GM23338 (cell line): ENCODE measurements around the gene NCK2. TPM values are rescaled to one million over a fixed set of nuclear protein-coding genes. Genes with fewer than 3 reads are reported as not detected.

Source experiments
- ATAC-seq: fragments of 200-7000 bp; cut with Tn5 transposase; 3 replicates; pipeline ENCODE4 v1.9.1; 2020
- DNase-seq: peaks from one replicate; pipeline ENCODE4 v3.0.0-alpha.2; 2015; ENCODE audit warnings: low spot score
- H2AFZ ChIP-seq: fragments of 200-600 bp; sonication (generic); 2 replicates; pipeline ENCODE4 v1.8.0; 2016; ENCODE audit warnings: antibody characterized with exemption, mild to moderate bottlenecking, moderate library complexity
- H3F3A ChIP-seq: fragments of 200-600 bp; sonication (generic); replicated peaks from 2 replicates; pipeline ENCODE4 v1.8.0; 2017; ENCODE audit warnings: antibody characterized with exemption, mixed run types, low read depth
- H3K27ac ChIP-seq: fragments of 200-600 bp; sonication (generic); 2 replicates; pipeline ENCODE4 v1.6.1; 2016; ENCODE audit warnings: low read depth
- H3K27me3 ChIP-seq: fragments of 200-600 bp; sonication (generic); 2 replicates; pipeline ENCODE4 v1.8.0; 2016; ENCODE audit warnings: mild to moderate bottlenecking, mixed run types, moderate library complexity; ENCODE audit not compliant: insufficient read depth
- H3K36me3 ChIP-seq: fragments of 200-600 bp; sonication (generic); 2 replicates; pipeline ENCODE4 v1.8.0; 2016; ENCODE audit warnings: mild to moderate bottlenecking; ENCODE audit not compliant: insufficient read depth
- H3K4me1 ChIP-seq: fragments of 200-600 bp; sonication (generic); 2 replicates; pipeline ENCODE4 v1.8.0; 2016; ENCODE audit warnings: mild to moderate bottlenecking, moderate library complexity; ENCODE audit not compliant: insufficient read depth
- H3K4me2 ChIP-seq: fragments of 200-600 bp; sonication (generic); 2 replicates; pipeline ENCODE4 v1.7.1; 2017; ENCODE audit warnings: mixed run types
- H3K4me3 ChIP-seq: fragments of 200-600 bp; sonication (generic); 2 replicates; pipeline ENCODE4 v1.6.1; 2016; ENCODE audit warnings: mixed run types
- H3K79me2 ChIP-seq: fragments of 200-600 bp; sonication (generic); replicated peaks from 2 replicates; pipeline ENCODE4 v1.8.0; 2017; ENCODE audit warnings: mild to moderate bottlenecking; ENCODE audit not compliant: insufficient read depth
- H3K9me2 ChIP-seq: fragments of 200-600 bp; sonication (generic); 2 replicates; pipeline ENCODE4 v1.8.0; 2017; ENCODE audit not compliant: insufficient read depth
- H4K20me1 ChIP-seq: fragments of 200-600 bp; sonication (generic); replicated peaks from 2 replicates; pipeline ENCODE4 v1.8.0; 2017; ENCODE audit warnings: mild to moderate bottlenecking; ENCODE audit not compliant: insufficient read depth
- H3K27ac Mint-ChIP-seq: 2 replicates; pipeline ENCODE4 v1.8.0; 2020; ENCODE audit warnings: inconsistent platforms, mild to moderate bottlenecking, moderate library complexity, mixed read lengths
- H3K27me3 Mint-ChIP-seq: 3 replicates; pipeline ENCODE4 v1.8.0; 2022; ENCODE audit warnings: low read depth, mild to moderate bottlenecking, moderate library complexity, mixed read lengths, inconsistent platforms; ENCODE audit not compliant: insufficient read depth, poor library complexity
- H3K36me3 Mint-ChIP-seq: 3 replicates; pipeline ENCODE4 v1.8.0; 2021; ENCODE audit warnings: low read depth, mild to moderate bottlenecking, inconsistent platforms, moderate library complexity, mixed read lengths
- H3K4me1 Mint-ChIP-seq: 3 replicates; pipeline ENCODE4 v1.8.0; 2020; ENCODE audit warnings: mild to moderate bottlenecking, inconsistent platforms, mixed read lengths
- H3K4me3 Mint-ChIP-seq: 3 replicates; pipeline ENCODE4 v1.8.0; 2021; ENCODE audit warnings: moderate library complexity, mild to moderate bottlenecking, inconsistent platforms, mixed read lengths
- H3K9me3 Mint-ChIP-seq: 3 replicates; pipeline ENCODE4 v1.8.0; 2020; ENCODE audit warnings: moderate library complexity, mild to moderate bottlenecking, inconsistent platforms, mixed read lengths
- CREB1 ChIP-seq: fragments of 250-450 bp; sonication (Bioruptor Pico); IDR thresholded peaks from 2 replicates; pipeline ENCODE4 v1.5.0; 2020; ENCODE audit warnings: low read depth, mild to moderate bottlenecking, moderate library complexity
- ETS1 ChIP-seq: IDR thresholded peaks from 2 replicates; pipeline ENCODE4 v1.6.1; 2016; ENCODE audit warnings: antibody characterized with exemption
- EZH2phosphoT487 ChIP-seq: fragments of 200-600 bp; sonication (generic); IDR thresholded peaks from one replicate; pipeline ENCODE4 v1.8.1; 2018; ENCODE audit warnings: antibody characterized with exemption; ENCODE audit not compliant: unreplicated experiment
- JUNB ChIP-seq: IDR thresholded peaks from one replicate; pipeline ENCODE4 v1.6.1; 2016; ENCODE audit warnings: antibody characterized with exemption; ENCODE audit not compliant: unreplicated experiment
- NANOG ChIP-seq: IDR thresholded peaks from 2 replicates; pipeline ENCODE4 v1.6.1; 2016; ENCODE audit warnings: antibody characterized with exemption, borderline replicate concordance
- POLR2AphosphoS5 ChIP-seq: IDR thresholded peaks from 2 replicates; pipeline ENCODE4 v1.6.1; 2016; ENCODE audit warnings: antibody characterized with exemption, low read depth
- REST ChIP-seq: IDR thresholded peaks from one replicate; pipeline ENCODE4 v1.6.1; 2018; ENCODE audit warnings: antibody characterized with exemption; ENCODE audit not compliant: unreplicated experiment
- STAT1 ChIP-seq: IDR thresholded peaks from one replicate; pipeline ENCODE4 v1.6.1; 2016; ENCODE audit warnings: antibody characterized with exemption; ENCODE audit not compliant: unreplicated experiment
- ZNF114 ChIP-seq: fragments of 250-450 bp; sonication (Bioruptor Pico); IDR thresholded peaks from 2 replicates; pipeline ENCODE4 v1.5.0; 2020; ENCODE audit warnings: mild to moderate bottlenecking, moderate library complexity
- ZNF331 ChIP-seq: fragments of 250-450 bp; sonication (Bioruptor Pico); IDR thresholded peaks from 2 replicates; pipeline ENCODE4 v1.5.0; 2020; ENCODE audit warnings: low read depth, mild to moderate bottlenecking, moderate library complexity
- ZNF462 ChIP-seq: fragments of 250-450 bp; sonication (Bioruptor Pico); IDR thresholded peaks from 2 replicates; pipeline ENCODE4 v1.5.0; 2020; ENCODE audit warnings: mild to moderate bottlenecking, moderate library complexity
- polyA plus RNA-seq: library from polyadenylated mRNA; unstranded; fragments of >200 nt; fragmentation: Nextera tagmentation; extraction: Ambion mirVana; gene quantifications from 2 replicates; pipeline ENCODE4 v1.2.1, GENCODE V29; 2016
- total RNA-seq: library from RNA; depleted of rRNA; stranded (reverse); fragments of >200 nt; shearing (Covaris generic); gene quantifications from 2 replicates; pipeline ENCODE4 v1.2.3, GENCODE V29; 2014

The NCK2 gene
- total and polyA plus RNA-seq, 2 experiments from 2014 or later, result 26.9 to 59.9 TPM

- TF ChIP-seq EZH2phosphoT487 (no peak), REST (no peak), JUNB (no peak), POLR2AphosphoS5 (no peak)
Observed at GRCh38 chr2:105755895-105756294, 11.2 kb downstream of the NCK2 start (continued).

GRCh38 chr2:105756435-105756834, 11.7 kb downstream of the NCK2 start:
- Mint-ChIP-seq H3K27me3 (peaks cover 4% of the 10 kb centered on the region), H3K9me3 (no peaks in the 10 kb centered on the region; the same call in 2 of the 3 replicates), H3K36me3 (no peaks in the 10 kb centered on the region; the same call in 2 of the 3 replicates), H3K4me1 (peaks cover 69% of the 10 kb centered on the region), H3K4me3 (no peak overlapping the region; the same call in 2 of the 3 replicates), H3K27ac (peak overlapping the region; percentile 1; the same call in 1 of the 2 replicates)
- H3K27ac ChIP-seq, result no peak overlapping the region
- H3K79me2 ChIP-seq, result peaks cover 100% of the 10 kb centered on the region
- peaks cover 11% of the 10 kb centered on the region; the same call in 1 of the 2 replicates for H3K9me2 ChIP-seq
- H3K27me3 ChIP-seq, result no peaks in the 10 kb centered on the region
- no peak; the same call in 1 of the 3 replicates for ATAC-seq
- H2AFZ ChIP-seq, result no peak overlapping the region
- DNase-seq, result no peak
- no peaks in the 10 kb centered on the region for H3F3A ChIP-seq
- H3K4me1 ChIP-seq, result peaks cover 72% of the 10 kb centered on the region
- H3K4me2 ChIP-seq, result peak overlapping the region; percentile 13
- H3K4me3 ChIP-seq, result no peak overlapping the region
- no peaks in the 10 kb centered on the region for H3K36me3 ChIP-seq
- peaks cover 39% of the 10 kb centered on the region; the same call in 1 of the 2 replicates for H4K20me1 ChIP-seq
- TF ChIP-seq ETS1 (no peak), POLR2AphosphoS5 (no peak), CREB1 (no peak), ZNF462 (CRISPR knock-in tag) (no peak), STAT1 (no peak), ZNF114 (no peak), ZNF331 (no peak), JUNB (no peak), EZH2phosphoT487 (no peak), NANOG (no peak), REST (no peak)
